ELR (cell line): ENCODE results near the gene MEP1A.
"Not testable (repeated sequence)": the region's sequence is repeated elsewhere in the genome, so short reads cannot be mapped to it uniquely, and the experiment has no call there.

Experiments
- DNase-seq: peaks from one replicate; pipeline ENCODE4 v3.0.0-alpha.2; 2015; ENCODE audit warnings: low read depth

MEP1A gene, protein sequence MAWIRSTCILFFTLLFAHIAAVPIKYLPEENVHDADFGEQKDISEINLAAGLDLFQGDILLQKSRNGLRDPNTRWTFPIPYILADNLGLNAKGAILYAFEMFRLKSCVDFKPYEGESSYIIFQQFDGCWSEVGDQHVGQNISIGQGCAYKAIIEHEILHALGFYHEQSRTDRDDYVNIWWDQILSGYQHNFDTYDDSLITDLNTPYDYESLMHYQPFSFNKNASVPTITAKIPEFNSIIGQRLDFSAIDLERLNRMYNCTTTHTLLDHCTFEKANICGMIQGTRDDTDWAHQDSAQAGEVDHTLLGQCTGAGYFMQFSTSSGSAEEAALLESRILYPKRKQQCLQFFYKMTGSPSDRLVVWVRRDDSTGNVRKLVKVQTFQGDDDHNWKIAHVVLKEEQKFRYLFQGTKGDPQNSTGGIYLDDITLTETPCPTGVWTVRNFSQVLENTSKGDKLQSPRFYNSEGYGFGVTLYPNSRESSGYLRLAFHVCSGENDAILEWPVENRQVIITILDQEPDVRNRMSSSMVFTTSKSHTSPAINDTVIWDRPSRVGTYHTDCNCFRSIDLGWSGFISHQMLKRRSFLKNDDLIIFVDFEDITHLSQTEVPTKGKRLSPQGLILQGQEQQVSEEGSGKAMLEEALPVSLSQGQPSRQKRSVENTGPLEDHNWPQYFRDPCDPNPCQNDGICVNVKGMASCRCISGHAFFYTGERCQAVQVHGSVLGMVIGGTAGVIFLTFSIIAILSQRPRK

GRCh38 chr6:46793138-46793537 lies at the start of gene MEP1A:
TSS of gene MEP1A (plus strand) at chr6:46793389. CDS start at chr6:46793399, 10 bp downstream.
- no peak for DNase-seq

DNA sequence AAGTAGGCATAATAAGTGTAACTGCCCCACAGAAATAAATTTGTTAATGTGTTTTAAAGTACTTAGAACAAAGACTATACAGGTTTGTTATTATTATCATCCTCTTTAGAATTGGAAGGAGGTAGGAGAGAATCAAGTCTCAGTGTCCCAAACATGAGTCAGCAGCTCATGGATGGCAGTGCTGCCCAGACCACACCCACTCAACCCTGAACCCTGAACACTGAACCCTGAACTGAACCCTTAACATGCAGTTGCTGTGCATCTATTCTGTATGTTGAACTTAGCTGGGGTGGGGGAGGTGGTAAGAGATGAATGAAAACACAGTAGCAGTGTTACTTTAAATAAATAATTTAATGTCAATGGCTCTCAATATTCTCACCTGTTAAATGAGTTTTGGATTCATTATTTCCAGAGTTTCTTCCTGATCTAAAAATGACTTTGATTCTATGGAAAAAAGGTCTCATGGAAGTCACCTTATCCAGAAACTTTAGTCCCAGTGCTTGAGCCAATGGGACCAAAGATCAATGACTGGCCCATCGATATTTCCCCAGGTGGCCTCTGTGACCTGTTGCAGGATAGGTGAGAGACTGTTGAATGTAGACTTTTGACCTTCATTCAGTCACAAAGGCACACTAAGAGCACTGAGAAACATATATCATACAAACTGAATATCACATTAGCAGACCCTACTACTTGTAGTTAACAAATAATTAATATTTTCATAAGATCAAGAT lies 49.6 kb upstream of the MEP1A start:
- DNase-seq = no peak

DNA sequence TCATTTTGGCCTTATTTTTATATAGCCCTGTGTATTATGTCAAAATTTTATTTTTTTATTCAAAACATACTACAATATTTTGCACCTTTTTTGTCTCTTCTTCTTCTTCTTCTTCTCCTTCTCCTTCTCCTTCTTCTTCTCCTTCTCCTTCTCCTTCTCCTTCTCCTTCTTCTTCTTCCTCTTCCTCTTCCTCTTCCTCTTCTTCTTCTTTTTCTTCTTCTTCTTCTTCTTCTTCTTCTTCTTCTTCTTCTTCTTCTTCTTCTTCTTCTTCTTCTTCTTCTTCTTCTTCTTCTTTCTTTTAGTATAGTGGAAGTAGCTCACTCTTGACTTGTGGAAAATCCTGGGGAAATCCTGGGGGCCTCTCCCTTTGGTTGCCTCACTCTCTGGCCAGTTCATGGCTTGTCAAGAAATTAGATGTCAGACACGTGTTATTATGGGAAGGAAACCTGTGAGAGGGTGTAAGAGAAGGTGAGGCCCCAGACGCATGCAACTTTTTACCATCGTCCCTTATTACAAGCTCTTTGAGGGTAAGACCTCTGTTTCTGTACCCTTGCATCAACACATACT lies 48.9 kb upstream of the MEP1A start:
- not testable (repeated sequence) for DNase-seq

- DNase-seq = no peak
Measured at GRCh38 chr6:46745973-46746372, 47.2 kb upstream of the MEP1A start.

GRCh38 chr6:46746696-46747095 lies 46.5 kb upstream of the MEP1A start, which contains the start of gene ANKRD66:
TSS of gene ANKRD66 (plus strand) at chr6:46746933. CDS start at chr6:46751949, 5,016 bp downstream.
- DNase-seq = no peak

GRCh38 chr6:46748940-46749503 lies 44.2 kb upstream of the MEP1A start:
- no peak for DNase-seq

DNA sequence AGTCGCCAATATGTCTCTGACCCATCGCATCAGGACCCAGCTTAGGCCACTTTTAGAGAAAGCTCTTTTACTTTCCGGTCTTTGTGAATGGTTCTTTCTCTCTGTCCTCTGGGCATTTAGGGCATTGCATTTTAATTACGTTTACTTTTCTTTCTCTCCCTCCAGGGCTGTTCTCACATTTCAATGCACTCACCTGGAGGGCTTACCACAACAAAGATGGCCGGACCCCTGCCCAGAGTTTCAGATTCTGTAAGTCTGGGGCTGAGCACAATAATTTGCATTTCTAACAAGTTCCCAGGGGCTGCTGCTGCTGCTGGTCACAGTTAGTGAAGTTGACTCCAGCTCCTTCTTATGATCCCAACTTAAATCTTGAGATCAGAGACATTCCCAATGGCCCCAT lies 43.5 kb upstream of the MEP1A start:
- DNase-seq = no peak

DNA sequence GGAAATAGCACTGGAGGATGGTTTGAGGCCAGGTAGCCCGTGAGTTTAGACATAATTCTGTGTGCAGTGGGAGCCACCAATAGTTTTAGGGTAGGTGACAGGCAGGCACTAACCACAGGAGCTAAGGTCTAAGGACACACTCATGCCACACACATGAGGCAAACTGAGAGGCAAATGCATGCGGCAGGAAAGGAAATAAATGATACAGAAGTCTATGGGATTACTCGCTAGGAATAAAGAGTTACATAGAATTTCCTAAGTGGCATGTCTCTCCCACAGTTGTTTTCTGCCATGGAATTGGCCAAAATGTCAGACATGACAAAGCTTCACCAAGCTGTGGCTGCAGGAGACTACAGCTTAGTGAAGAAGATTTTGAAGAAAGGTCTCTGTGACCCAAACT lies 41.5 kb upstream of the MEP1A start:
- DNase-seq = no peak

GRCh38 chr6:46755865-46756264 lies 37.3 kb upstream of the MEP1A start:
- no peak for DNase-seq

DNA sequence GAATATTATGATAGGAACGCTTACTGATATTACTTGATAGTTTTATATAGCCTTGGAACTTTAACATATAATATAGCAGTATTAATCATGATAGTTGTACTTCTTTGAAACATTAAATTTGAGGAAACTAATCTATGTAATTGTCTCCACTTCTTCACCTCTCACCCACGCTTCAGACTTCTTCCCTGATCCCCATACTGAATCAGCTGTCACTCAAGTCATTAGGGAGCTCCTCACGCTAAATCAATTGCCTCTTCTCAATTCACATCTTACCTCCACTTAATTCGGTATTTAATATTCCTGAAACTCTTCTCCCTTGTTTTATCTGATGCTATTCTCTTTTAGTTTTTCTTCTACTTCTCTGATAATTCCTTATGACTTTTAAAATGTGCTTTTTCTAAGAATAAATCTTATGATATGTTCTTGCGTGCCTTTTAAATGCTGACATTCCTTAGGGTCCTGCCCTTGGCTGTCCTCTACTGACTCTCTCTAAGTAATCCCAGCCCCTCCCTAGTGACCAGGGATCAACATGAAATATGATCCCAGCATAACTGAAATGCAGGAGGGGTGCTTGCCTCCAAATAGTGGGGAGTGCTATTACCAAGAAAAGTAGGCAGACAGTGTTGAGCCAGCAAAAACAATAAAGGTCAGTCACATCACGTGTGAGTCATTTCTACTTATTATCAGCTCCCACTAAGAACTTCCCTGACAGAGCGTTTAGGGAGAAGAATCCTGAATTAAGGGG lies 36.5 kb upstream of the MEP1A start:
- DNase-seq = peak; percentile 38

GRCh38 chr6:46757214-46757596 lies 36.0 kb upstream of the MEP1A start:
- peak; percentile 28 for DNase-seq

- no peak for DNase-seq
Measured at GRCh38 chr6:46758960-46759753, 34.0 kb upstream of the MEP1A start.

DNA sequence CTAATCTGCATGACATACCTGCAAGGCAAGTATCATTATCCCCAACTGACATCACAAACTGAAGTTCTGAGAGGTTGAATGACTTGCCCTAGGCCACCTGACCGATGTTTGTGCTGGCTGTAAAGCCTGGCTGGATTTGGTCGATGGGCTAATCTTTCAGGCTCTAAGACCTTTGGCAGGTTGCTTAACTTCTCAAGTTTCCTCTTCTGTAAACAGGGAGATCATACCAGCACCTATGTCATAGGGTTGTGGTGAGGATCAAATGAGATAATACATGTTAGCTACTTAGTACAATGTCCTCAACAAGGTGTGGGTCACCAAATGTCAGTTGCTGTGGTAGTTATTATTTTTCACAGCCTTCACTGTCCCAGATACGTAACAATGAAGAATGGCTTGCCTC lies 32.3 kb upstream of the MEP1A start:
- no peak for DNase-seq

- no peak for DNase-seq
Measured at GRCh38 chr6:46763466-46763865, 29.7 kb upstream of the MEP1A start.

DNA sequence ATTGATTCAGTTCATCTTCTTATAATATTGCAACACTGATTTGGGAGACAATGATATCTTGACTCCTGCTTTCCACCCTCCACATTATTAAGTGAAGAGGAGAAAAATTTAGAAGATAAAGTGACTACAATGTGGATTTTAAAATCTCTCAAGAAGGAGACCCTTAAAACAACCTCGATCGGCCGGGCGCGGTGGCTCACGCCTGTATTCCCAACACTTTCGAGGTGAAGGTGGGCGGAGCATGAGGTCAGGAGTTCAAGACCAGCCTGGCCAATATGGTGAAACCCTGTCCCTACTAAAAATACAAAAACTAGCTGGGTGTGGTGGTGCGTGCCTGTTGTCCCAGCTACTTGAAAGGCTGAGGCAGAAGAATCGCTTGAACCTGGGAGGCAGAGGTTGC lies 28.9 kb upstream of the MEP1A start:
- not testable (repeated sequence) for DNase-seq

DNA sequence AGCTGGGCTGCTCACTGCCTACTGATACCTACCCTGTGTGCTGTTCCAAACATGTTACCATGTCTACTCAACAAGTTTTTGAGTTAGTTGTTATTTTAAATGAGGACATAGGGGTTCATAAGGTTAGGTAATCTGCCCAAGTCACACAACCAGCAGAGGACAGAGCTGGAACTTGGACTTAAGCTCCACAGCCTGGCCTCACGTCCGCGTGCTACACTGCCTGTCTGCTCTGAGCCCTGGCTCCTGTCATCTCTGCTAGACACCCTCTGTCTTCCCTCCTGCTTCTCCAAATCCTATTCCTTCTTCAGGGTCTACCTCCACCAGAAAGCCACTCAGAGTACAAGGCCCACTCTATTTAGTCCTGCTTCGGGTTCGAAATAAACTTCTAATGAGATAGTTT lies 28.2 kb upstream of the MEP1A start:
- no peak for DNase-seq

GRCh38 chr6:46772016-46772415 lies 21.2 kb upstream of the MEP1A start:
- no peak for DNase-seq

- no peak for DNase-seq
Measured at GRCh38 chr6:46772762-46773161, 20.4 kb upstream of the MEP1A start.

- DNase-seq = no peak
Measured at GRCh38 chr6:46773201-46773855, 19.9 kb upstream of the MEP1A start.

- DNase-seq = not testable (repeated sequence)
Measured at GRCh38 chr6:46774736-46775135, 18.5 kb upstream of the MEP1A start.
